ENCODE results near the gene PIEZO1.

- TF ChIP-seq CTCF (IDR thresholded peaks at IDR 0.05) (no peak), FOXM1 (IDR thresholded peaks at IDR 0.05; ENCODE audit: low read depth) (no peak), TAF1 (IDR thresholded peaks at IDR 0.05; ENCODE audit: borderline replicate concordance, low read depth, low read length) (no peak), ELF1 (IDR thresholded peaks at IDR 0.05) (no peak), SIN3A (IDR thresholded peaks at IDR 0.05; ENCODE audit: borderline replicate concordance, low read depth, low read length) (no peak), REST (IDR thresholded peaks at IDR 0.05; ENCODE audit: low read depth, low read length) (no peak), FOSL2 (IDR thresholded peaks at IDR 0.05; ENCODE audit: borderline replicate concordance, low read depth) (no peak)
Measured at GRCh38 chr16:88822281-88823040, 37.4 kb upstream of the PIEZO1 start.

Measured in SK-N-SH (cell line).